HG02642 (cell line): ENCODE measurements around the gene DGCR6.
"Not testable (repeated sequence)": the region's sequence is repeated elsewhere in the genome, so short reads cannot be mapped to it uniquely, and the experiment has no call there.

Experiments used
- ATAC-seq: cut with Tn5 transposase; IDR thresholded peaks from one replicate; pipeline ENCODE4 v1.9.1; 2021; ENCODE audit warnings: mild to moderate bottlenecking; ENCODE audit not compliant: unreplicated experiment, poor library complexity

DGCR6 gene

DNA sequence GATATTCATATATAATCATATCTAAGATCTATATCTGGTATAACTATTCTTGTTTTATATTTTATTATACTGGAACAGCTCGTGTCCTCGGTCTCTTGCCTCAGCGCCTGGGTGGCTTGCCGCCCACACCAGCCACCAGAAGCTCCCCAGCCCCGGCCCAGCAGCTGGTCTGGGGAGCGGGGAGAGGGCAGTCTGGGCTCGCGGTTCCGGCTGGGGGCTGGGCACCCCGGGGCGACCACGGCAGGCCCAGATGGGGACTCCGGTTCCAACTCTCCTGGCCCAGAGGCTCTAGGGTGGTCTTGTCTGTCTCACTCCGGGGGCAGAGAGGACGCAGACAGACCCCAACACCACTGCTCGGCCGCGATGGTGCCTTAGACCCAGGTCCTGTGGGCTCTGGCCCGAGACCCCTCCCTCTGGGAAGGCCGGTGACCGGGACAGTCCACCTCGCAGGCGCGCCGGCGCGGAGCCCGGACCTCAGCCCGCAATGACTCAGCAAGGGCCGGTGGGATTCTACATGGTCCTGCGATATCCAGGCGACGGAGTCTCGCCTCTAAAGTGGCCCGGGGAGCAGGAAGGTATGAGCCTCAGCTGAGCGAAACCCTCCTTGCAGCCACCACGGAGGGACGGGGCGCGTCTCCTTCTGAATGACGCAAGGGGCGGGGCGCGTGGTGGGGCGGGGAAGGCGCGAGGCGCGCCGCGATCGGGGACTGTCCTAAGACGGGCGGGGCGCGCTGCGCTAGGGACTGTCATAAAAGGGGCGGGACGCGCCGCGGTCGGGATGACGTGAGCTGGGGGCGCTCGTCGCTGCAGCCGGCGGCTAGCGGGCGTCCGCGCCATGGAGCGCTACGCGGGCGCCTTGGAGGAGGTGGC, at the start of gene DGCR6:
TSS of gene DGCR6 (plus strand) at position 781 of the 870 bp plus-strand sequence. CDS start at position 836, 55 bp downstream.
- ATAC-seq, result peak; percentile 94

DNA sequence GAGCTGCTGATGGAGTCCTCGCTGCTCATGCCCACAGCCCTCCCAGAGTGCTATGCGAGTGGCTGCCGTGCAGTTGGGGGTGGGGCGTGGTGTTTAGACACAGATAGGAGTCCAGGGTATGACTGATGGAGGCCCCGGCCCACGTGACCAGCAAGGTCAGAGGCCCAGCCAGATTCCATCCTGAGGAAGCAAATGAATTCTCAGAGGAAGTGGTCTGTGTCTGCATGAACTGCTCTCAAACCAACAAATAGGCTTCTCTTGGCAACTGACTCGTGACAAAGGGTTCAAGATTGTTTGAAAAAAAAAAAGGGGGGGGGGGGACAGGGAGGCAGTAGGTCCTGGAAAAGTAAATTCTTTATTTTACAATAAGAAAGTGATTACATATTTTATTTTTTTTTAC, 46.8 kb upstream of the DGCR6 start:
- ATAC-seq, result not testable (repeated sequence)

DNA sequence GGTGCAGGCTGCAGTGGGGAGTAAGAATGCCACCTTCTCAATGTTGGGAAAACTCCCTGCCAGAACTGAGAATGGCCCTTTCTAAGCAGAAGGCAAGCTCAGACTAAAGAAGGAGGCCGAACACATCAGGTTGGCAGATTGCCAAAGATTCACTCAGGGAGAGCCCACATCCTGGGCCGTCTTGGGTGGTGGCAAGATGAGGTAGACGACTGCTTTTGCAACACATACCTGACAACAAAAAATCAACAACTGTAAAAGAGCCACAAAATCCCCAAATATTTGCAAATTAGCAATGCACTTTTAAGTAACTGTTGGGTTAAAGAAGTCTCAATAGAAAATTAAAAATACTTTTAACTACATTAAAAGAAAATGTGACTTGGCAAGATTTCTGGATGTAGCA, 24.9 kb upstream of the DGCR6 start:
- ATAC-seq, result not testable (repeated sequence)

DNA sequence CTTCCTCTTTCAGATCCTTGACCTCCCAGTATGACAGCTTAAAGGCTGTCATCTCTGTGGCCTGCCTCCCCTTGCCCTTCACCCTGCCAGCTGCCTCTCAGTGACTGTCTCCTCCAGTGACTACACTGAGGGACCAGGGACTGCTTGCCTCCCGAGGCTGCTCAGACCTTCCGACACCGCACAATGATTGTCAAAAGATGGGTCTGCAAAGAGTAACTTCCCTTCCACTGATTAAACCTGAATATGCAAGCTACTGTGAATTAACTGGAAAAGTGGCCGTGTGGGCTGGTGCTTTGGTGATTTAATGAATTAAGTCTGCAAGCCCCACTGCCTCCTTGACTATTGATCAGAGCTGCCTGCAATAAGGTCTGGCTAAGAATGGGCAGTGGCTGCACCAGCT, 21.7 kb upstream of the DGCR6 start:
- ATAC-seq, result not testable (repeated sequence)

DNA sequence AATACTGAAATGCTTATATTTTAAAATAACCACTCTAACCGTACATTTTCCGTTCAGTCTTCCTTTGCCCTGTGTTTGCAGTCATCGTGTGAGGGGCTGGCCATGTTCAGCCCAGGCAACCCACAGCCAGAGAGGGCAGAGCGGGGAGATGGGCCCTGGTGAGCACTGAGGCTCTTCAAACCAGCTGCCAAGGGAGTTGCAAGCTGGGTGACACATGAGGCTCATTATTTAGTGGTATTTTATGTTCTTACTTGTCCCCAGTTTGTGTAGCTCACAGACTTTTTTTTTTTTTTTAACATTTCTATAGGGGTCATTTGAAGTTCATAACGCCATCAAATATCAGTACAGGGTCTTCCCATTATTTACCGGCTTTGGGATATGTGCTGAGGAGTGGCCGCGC, 18.0 kb upstream of the DGCR6 start:
- ATAC-seq, result no peak

DNA sequence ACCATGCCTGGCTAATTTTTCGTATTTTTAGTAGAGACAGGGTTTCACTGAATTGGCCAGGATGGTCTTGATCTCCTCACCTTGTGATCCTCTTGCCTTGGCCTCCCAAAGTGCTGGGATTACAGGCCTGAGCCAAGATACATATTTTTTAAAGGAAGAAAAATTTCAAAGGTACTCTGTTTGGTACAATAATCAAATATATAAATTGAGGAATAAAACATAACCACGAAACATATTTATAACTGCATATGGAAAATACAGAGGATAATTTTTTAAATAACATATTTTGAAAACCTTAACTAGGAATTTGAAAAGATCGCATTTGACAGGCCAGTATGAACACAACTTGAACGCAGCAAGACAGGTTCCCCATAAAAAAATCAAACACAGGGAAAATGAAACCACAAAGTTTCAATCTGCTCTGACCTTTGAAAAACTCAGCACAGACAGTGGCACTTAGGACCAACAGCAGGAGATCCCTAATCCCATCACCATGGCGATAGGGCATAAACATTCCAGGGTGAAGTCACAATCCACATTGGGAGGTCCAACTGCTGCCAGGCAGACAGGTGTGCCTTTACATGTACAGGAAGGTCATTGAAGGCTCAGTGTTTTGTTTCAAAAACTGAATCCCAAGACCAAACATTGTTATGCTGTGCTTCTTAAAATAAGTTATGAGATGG, 15.5 kb upstream of the DGCR6 start:
- peak; percentile 88 for ATAC-seq

DNA sequence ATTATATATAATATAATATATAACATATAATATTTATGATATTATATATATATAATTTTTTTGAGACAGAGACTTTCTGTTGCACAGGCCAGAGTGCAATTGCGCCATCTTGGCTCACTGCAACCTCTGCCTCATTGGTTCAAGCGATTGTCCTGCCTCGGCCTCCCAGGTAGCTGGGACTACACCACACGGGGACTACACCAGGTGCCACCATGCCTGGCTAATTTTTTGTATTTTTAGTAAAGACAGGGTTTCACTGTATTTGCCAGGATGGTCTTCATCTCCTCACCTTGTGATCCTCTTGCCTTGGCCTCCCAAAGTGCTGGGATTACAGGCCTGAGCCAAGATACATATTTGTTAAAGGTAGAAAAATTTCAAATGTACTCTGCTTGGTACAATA, 12.3 kb upstream of the DGCR6 start:
- ATAC-seq, result not testable (repeated sequence)

DNA sequence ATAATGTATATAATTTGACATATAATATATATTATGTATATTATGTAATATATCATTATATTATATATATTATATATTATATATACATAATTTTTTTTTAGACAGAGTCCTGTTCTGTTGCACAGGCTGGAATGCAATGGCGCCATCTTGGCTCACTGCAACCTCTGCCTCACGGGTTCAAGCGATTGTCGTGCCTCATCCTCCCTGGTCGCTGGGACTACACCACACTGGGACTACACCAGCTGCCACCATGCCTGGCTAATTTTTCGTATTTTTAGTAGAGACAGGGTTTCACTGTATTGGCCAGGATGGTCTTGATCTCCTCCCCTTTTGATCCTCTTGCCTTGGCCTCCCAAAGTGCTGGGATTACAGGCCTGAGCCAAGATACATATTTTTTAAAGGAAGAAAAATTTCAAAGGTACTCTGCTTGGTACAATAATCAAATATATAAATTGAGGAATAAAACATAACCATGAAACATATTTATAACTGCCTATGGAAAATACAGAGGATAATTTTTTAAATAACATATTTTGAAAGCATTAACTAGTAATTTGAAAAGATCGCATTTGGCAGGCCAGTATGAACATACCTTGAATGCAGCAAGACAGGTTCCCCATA, 10.0 kb upstream of the DGCR6 start:
- ATAC-seq, result peak; percentile 63

DNA sequence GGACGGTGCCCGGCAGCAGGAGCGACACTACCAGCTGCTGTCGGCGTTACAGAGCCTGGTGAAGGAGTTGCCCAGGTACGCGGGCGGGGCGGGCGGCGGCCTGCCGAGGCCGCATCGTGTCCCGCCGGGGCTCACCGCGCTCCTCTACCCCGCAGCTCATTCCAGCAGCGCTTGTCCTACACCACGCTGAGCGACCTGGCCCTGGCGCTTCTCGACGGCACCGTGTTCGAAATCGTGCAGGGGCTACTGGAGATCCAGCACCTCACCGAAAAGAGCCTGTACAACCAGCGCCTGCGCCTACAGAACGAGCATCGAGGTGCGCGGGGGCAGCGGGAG, 258 bp downstream of the DGCR6 start:
- ATAC-seq, result not testable (repeated sequence)

DNA sequence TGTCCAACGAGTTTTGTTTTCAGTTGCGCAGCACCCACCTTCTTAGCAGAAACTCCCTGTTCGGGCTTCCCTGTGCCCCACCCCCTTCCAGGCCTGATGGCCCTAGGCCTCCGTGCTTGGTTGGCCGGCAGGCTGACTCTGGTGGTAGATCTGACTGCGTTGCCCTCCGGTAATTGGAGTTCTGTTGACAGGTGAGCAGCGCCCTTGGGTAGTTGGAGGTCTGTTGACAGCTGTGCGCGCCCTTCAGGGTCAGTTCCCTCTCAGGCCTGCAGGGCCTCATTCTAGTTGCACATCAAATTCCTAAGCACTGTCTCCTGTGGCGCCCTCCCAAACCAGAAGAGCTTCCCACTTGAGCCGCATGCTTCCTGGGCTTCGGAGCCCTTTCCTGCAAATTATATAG, 776 bp downstream of the DGCR6 start:
- ATAC-seq, result no peak

DNA sequence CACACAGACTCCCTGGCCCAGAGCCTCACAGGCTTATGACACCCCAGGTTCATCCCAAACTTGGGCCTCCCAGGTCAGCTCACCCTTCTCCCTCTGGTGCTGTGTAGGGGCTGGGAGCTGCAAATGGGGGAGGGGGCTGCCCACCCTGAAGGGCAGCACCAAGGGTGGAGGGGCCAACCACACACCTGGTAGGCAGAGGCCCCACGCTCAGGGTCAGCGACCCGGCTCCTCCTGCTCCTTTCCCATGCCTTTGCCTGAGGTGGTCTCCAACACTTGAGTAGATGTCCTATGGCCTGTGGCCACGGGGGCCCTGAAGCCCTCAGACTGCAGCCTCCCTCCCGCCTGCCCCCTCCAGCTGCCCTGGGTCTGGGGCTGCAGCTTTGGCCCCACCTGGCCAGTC, 3.4 kb downstream of the DGCR6 start:
- ATAC-seq, result no peak

DNA sequence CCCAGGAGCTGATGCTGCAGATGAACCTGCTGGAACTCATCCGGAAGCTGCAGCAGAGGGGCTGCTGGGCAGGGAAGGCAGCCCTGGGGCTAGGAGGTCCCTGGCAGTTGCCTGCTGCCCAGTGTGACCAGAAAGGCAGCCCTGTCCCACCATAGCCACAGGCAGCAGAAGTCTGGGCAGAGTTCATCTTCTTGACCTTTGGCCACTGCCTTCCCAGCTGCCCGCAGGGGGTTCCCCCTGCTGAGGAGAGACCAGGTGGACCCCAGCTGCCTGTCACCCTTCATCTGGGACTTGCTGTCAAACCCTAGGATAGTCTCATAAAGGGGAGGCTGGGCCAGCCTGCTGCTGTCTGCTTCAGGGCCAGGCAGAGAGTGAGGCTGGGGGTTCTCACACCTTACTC, 5.4 kb downstream of the DGCR6 start:
- not testable (repeated sequence) for ATAC-seq

DNA sequence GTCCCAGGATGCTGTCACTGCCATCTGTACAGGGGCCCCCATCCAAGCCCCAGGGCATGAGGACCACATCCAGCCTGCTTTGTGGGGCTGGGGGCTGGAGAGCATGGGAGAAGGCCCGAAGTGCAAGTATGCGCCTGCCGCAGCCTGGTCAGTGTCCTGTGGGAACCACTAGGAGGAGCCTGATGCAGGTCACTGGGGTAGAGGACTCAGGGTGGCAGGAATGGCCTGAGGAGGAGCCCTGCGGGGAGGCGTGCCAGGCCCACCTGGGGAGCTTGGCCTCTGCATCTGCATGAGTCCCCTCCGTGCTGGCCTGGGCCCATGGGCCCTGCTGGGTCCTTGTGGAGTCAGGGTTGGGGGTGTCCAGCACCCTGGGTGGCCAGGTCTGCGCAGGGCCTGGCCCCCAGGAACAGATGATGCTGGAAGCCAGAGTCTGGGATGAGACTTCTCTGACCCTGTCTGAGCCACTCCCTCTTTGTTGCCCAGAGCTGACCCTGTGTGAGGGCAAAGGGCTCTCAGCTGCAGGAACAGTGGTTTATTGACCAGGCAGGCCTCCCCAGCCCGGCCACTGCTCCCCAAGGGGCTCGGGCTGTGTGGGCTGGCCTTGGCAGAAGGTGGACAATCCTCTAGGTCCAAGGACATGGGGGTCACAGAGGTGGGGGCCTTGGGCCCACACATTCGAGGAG, 6.3 kb downstream of the DGCR6 start:
- not testable (repeated sequence) for ATAC-seq

DNA sequence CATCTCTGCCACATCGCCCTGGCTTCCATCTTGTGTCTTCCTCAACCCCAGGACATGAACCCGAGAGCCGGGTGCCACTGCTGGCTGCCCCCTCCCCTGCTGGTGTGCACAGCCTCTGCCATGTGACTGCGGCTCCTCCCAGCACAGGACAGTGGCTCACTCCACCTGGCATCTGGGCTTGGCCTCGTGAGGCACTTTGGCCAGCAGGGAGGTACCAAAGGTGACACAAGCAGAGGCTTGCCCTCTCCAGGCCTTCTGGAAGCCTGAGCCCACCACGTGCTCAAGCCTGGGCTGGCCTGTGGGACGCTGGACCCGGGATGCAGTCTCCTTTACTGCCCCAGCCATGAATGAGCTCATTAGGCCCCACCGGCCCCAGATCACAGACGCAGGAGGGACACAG, 8.4 kb downstream of the DGCR6 start:
- not testable (repeated sequence) for ATAC-seq

DNA sequence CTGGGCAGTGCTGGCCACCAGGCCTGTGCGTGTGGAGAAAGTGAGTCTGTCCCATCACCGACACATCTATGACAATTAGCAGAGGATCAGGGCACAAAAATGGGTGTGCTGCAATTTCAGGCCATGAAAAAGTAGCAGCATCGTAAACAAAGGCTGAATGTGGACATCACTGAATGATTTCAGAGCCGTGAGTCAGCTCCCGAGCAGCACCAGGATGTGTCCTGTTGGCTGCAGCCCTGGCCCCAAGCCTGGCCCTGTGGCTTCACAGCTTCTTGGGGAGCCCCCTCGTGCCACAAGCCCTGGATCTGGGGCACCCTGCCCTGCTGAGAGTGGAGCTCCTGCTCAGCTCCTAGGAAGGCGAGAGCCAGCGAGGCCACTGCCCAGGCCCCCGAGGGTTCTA, 9.4 kb downstream of the DGCR6 start:
- not testable (repeated sequence) for ATAC-seq

DNA sequence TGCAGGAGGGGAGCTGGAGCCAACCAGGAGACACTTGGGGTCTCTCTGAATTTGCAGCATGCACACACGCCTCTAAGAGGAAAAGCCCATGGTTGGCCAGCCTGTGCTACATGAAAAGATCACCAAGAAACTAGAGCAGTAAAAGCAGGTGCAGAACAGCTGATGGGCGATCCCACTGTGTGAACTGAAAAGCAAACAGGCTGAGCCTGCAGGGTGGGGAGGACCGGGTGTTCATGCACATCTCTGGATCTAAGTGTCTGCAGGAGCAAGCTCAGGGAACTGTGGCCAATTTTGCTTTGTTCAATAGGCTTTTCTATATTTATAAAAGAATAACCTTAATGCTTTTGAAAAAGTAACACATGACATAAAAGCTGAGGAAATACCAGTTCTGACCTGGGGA, 11.7 kb downstream of the DGCR6 start:
- not testable (repeated sequence) for ATAC-seq

DNA sequence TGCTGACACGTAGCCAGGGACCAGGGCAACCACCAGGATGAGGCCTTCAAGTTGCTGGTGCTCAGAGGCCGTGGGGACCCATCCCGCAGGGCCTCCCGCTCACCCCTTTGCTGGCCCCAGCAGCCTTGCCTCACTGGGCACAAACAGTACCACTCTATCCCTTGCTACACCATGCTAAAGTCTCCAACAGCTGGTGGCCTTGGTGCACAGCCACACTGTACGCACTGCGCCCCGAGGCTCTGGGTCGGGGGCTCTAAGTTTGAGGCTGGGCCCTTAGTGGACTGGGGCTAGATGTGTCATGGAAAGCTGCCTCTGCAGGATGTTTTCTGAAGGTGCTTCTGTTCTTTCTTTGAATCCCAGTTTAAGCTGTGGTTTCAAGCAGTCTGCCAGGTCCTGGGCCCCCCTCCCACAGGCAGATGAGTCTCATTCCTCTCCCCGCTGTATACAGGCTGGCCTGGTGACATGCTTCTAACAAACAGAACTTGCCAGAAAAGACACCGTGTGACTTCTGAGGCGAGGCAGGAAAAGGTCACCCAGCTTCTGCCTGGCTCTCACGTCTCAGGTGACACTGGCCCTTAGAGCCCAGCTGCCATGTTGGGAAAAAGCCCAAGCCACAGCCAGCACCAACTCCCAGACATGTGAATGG, 14.3 kb downstream of the DGCR6 start:
- not testable (repeated sequence) for ATAC-seq

DNA sequence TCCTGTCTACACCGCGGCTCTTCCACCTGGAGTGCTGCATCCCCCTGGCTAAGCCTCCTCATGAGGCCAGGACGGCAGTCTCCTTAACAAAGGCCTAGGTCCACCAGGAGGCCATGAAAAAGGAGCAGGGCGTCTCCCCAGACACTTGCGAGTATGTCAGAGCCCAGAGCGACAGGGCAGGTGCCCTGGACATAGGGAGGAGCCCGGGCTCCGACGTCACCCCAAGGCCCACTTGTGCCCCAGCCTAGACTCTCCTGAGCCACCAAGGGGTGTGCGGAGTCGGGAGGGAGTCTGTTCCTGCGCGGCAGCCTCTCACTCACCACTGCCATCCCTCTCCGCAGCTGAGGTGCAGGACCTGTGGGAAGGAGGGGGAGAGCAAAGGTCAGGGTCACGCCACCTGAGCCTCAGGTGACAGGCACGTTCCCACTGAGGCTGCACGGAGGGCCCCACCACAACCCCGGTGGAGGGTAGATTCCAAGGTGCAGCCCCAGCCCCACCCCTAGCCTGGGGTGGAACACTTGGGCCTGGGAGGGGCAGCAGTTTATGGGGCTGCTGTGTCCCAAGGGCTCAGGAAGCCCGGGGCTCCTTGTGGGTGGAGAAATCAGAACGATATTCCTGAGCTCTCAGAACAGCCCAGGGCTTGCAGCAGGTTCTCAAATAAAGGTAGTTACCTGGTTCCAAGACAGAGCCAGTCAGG, 19.4 kb downstream of the DGCR6 start:
- no peak for ATAC-seq

DNA sequence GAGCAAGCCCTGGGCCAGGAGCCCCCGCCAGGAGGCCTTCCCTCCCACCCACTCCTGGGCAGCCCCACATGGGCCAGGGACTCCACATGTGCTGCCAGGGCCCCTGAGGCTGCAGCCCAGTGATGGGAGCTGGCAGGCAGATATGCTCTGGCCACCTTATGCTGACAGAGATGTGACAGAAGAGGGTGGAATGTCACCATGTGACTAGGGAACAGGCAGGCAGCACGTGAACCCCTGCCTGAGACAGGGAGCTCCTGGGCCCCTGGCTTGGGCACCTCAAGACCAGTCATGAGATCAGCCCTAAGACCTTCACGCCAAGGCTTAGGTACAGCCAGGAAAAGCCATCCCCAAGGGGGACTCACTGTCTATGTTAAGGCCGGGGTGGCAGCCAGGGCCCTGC, 20.9 kb downstream of the DGCR6 start:
- ATAC-seq, result no peak

DNA sequence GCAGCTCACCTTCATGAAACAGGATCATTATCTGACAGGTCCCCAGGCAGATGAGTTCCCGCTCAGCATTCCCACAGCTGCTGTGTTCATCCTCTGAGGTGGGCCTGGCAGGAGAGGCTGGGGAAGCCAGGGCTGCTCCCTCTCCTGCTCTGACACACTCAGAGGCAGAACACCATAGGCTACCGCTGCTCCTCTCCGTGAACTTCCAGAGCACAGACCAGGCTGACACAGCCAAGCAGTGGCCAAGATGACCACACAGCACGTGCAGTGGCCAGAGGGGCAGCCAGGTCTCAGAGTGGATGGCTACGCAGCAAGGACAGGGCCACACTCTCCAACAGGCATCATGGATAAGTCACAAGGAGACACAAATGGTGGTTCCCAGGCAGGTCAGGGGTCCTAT, 21.5 kb downstream of the DGCR6 start:
- no peak for ATAC-seq
